IgD-negative memory B cell (primary cell): ENCODE measurements around the gene FHIP2A. TPM values are rescaled to one million over a fixed set of nuclear protein-coding genes. Genes with fewer than 3 reads are reported as not detected.

Experiments used
- H3K27ac Mint-ChIP-seq, 3 donors: one replicate each; pipeline ENCODE4 v1.8.0; 2020 to 2022; ENCODE audit warnings: mild to moderate bottlenecking in 3 of 3, mixed read lengths in 3 of 3, moderate library complexity in 1 of 3
- H3K27me3 Mint-ChIP-seq: one replicate; pipeline ENCODE4 v1.8.0; 2021; ENCODE audit warnings: mixed read lengths
- H3K36me3 Mint-ChIP-seq: one replicate; pipeline ENCODE4 v1.8.0; 2020; ENCODE audit warnings: mild to moderate bottlenecking, mixed read lengths
- H3K4me1 Mint-ChIP-seq, 3 donors: one replicate each; pipeline ENCODE4 v1.8.0; 2020 to 2022; ENCODE audit warnings: mixed read lengths in 3 of 3, mild to moderate bottlenecking in 1 of 3
- H3K4me3 Mint-ChIP-seq, 4 donors: one replicate each; pipeline ENCODE4 v1.8.0; 2020 to 2022; ENCODE audit warnings: mild to moderate bottlenecking in 4 of 4, mixed read lengths in 4 of 4, moderate library complexity in 3 of 4
- H3K9me3 Mint-ChIP-seq, 3 donors: one replicate each; pipeline ENCODE4 v1.8.0; 2020 to 2021; ENCODE audit warnings: mixed read lengths in 3 of 3, mild to moderate bottlenecking in 1 of 3
- polyA plus RNA-seq: library from polyadenylated mRNA; unstranded; fragments of 300-500 nt; fragmentation: Illumina TruSeq; gene quantifications from one replicate; pipeline ENCODE4 v1.2.3, GENCODE V29; 2021

Gene FHIP2A
- polyA plus RNA-seq, 1 donor from 2014 or later: 8.8 TPM

GRCh38 chr10:114857922-114858629, 36.5 kb downstream of the FHIP2A start:
- no peaks in the 10 kb centered on the region for H3K9me3 Mint-ChIP-seq
- no peaks in the 10 kb centered on the region for H3K27me3 Mint-ChIP-seq
- H3K36me3 Mint-ChIP-seq: peaks cover 3% of the 10 kb centered on the region
- H3K4me3 Mint-ChIP-seq: no peak overlapping the region
- H3K27ac Mint-ChIP-seq: peak overlapping the region in 1 of 3 donors; percentile 40
- H3K4me1 Mint-ChIP-seq: no peaks in the 10 kb centered on the region

DNA sequence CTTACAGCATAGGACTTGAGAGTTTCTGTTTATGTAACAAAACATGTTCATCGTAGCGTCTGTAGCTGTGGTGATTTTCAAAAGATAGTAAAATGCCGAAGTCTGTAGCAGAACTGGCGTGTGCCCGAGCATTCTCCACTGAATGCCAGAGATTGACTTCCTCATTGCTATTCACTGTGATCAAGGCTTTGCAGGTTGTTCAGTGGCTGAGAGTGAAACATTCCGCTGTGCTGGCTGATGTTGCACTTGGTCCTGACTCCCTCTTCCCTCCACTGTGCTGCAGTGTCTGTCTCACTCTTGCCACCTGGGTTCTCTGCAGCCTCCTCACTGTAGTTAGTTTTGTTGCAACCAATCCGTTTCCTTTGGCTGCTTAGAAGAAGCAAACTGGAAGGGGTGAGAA, 37.6 kb downstream of the FHIP2A start:
- no peak overlapping the region for H3K4me3 Mint-ChIP-seq
- H3K27ac Mint-ChIP-seq: no peak overlapping the region
- no peaks in the 10 kb centered on the region for H3K4me1 Mint-ChIP-seq
- no peaks in the 10 kb centered on the region for H3K27me3 Mint-ChIP-seq
- peaks cover 5% of the 10 kb centered on the region for H3K36me3 Mint-ChIP-seq
- H3K9me3 Mint-ChIP-seq: no peaks in the 10 kb centered on the region

- Mint-ChIP-seq H3K4me1 (no peaks in the 10 kb centered on the region), H3K9me3 (peaks cover 0 to 4% (median 0%) of the 10 kb centered on the region in 3 donors), H3K36me3 (peaks cover 5% of the 10 kb centered on the region), H3K4me3 (no peak overlapping the region), H3K27ac (no peak overlapping the region), H3K27me3 (no peaks in the 10 kb centered on the region)
Observed at GRCh38 chr10:114862456-114862855, 40.9 kb downstream of the FHIP2A start.

GRCh38 chr10:114867365-114867764, 45.8 kb downstream of the FHIP2A start:
- no peak overlapping the region for H3K4me3 Mint-ChIP-seq
- H3K36me3 Mint-ChIP-seq: peaks cover 2% of the 10 kb centered on the region
- peaks cover 0 to 4% (median 0%) of the 10 kb centered on the region in 3 donors for H3K9me3 Mint-ChIP-seq
- no peak overlapping the region for H3K27ac Mint-ChIP-seq
- H3K4me1 Mint-ChIP-seq: no peaks in the 10 kb centered on the region
- H3K27me3 Mint-ChIP-seq: no peaks in the 10 kb centered on the region

DNA sequence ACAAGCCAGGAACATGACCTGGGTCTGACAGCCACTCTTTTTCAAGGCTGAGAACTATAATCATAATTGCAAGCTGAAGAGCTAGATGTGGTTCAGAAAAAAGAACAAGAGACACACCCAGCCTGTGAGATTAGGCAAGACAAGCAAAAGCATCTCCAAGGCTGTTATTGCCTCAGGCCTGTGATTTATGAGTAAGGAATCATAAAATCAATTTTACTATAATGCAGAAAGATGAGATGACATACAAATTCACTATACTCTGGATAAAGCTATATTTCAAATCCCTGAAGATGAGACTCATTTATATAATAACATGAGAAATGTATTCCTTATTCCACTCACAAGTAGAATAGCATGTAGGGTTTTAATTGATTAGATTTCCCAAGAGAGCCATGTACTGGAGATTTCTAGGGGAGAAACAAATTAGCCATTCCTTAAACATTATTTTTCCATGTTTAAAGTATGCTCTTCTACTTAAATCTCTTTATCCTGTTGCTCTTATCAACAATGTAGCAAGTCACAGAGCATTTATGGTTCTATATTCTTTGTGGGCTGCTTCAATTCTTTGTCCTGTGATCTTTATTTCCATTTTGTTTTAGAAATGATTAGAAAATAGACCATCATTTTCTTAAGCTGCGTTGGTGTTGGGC, 47.4 kb downstream of the FHIP2A start:
- H3K4me1 Mint-ChIP-seq: no peaks in the 10 kb centered on the region
- no peak overlapping the region for H3K27ac Mint-ChIP-seq
- no peaks in the 10 kb centered on the region for H3K36me3 Mint-ChIP-seq
- H3K27me3 Mint-ChIP-seq: no peaks in the 10 kb centered on the region
- no peak overlapping the region for H3K4me3 Mint-ChIP-seq
- peaks cover 0 to 4% (median 0%) of the 10 kb centered on the region in 3 donors for H3K9me3 Mint-ChIP-seq

DNA sequence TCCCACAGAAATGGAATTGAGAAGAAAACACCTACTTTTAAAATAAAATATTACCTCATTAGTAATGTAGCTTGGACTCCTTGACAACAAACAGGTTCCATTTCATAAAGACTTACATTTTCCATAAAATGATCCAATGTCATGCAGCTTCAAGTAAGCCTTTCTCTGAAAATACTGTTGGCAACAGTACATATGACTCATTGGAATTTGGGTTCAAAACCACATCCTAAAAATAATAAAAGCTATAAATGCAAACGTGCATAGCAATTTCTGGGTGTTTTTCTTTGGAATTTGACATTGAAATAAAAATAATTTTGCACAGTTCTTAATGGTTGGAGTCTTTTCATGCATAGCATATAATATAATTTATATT, 47.9 kb downstream of the FHIP2A start:
- no peaks in the 10 kb centered on the region for H3K27me3 Mint-ChIP-seq
- H3K4me1 Mint-ChIP-seq: no peaks in the 10 kb centered on the region
- H3K9me3 Mint-ChIP-seq: peaks cover 0 to 4% (median 0%) of the 10 kb centered on the region in 3 donors
- no peaks in the 10 kb centered on the region for H3K36me3 Mint-ChIP-seq
- H3K27ac Mint-ChIP-seq: no peak overlapping the region
- no peak overlapping the region for H3K4me3 Mint-ChIP-seq

DNA sequence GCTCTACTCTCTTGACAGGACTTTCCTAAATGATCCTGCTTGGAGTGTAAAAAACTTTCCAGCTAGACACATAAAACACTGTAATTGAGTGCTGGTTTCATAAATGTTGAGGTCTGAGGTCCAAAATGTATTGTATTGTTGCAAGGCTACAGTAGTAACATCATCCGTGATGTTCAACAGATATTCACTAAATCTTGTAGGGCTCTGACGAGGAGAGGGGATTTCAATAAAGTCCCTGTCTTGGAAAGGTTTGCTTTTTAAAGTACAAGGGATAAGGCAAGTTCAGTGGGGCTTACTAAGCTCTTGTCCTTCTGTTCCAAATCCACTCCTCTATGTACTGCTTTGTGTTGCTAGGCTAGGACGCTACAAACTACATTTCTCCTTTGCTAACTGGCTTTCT, 48.9 kb downstream of the FHIP2A start:
- Mint-ChIP-seq H3K4me3 (no peak overlapping the region), H3K27me3 (peaks cover 7% of the 10 kb centered on the region), H3K36me3 (no peaks in the 10 kb centered on the region), H3K9me3 (peaks cover 0 to 4% (median 0%) of the 10 kb centered on the region in 3 donors), H3K4me1 (peaks cover 4 to 6% (median 4%) of the 10 kb centered on the region in 3 donors), H3K27ac (no peak overlapping the region)

DNA sequence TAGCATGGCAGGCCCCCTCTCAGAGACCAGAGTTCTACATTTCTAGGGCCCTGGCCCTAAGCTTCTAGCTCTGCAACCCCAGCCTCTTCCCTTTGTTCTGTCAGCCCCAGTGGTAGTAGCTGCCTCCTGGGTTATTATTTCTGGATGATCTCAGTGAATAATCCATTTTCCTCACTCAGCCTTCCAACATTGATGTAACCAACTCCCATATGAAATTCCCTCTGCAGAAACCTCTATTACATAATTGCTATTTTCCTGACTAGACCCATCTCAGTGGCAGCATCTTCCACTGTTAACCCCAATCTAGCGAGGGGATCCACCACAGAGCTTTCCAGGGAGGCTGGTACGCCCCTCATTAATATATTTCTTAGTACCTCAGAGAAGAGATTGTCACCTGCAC, 49.8 kb downstream of the FHIP2A start:
- H3K4me3 Mint-ChIP-seq: no peak overlapping the region
- H3K27ac Mint-ChIP-seq: no peak overlapping the region
- peaks cover 13% of the 10 kb centered on the region for H3K27me3 Mint-ChIP-seq

More for the DNA sequence above, 49.8 kb downstream of the FHIP2A start:
- Mint-ChIP-seq H3K4me1 (peaks cover 4 to 6% (median 4%) of the 10 kb centered on the region in 3 donors), H3K9me3 (no peaks in the 10 kb centered on the region), H3K36me3 (no peaks in the 10 kb centered on the region)

Other genes with a start within 250 kb of the FHIP2A start
- gene ABLIM1, start 163.5 kb upstream of the FHIP2A start, polyA plus RNA-seq: 115 TPM
- 14.6 TPM for gene TRUB1, start 116.4 kb downstream of the FHIP2A start, polyA plus RNA-seq